ENCODE data around the gene S100A6. TPM values are rescaled to one million over a fixed set of nuclear protein-coding genes. Genes with fewer than 3 reads are reported as not detected.

Gene S100A6
- total RNA-seq, 2 donors from 2014 or later = 90.9 to 106 TPM

DNA sequence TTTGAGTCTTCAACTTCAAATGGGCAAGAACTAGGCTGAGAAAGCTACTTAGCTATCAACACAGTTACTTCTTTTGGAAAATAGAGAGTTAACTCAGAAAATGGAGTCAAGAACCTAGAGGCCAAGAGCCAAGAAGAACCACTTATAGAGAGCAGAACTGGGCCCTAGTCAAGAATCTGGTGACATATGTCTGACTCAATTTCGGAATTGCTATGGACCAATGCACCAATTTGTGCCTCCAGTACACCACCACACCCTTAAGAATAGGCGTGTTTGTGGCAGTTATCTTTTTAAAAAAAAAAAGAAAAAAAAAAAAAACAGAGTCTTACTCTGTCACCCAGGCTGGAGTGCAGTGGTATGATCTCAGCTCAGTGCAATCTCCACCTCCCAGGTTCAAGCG, 22.1 kb upstream of the S100A6 start:
- no peak for DNase-seq (ENCODE audit: low spot score)
- H3K27me3 Mint-ChIP-seq = no peaks in the 10 kb centered on the region

DNA sequence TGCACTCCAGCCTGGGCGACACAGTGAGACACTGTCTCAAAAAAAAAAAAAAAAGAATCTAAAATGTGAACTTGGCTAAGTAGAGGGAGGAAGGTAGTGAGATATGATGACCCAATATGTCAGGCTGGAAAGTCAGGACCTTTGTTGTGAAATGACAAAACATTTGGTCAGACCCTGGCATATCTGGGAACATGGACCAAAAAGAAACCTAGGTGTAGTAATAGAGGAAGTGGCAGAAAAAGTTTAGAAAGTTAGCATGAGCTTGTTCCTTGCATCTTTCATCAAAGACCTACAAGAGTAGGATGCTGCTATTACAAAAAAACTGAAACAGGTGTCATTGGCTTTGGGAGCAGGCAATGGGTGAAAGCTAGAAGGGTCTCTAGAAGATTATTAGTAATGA, 20.6 kb upstream of the S100A6 start:
- ATAC-seq (no peak), DNase-seq (ENCODE audit: low spot score) (no peak)
- Mint-ChIP-seq H3K4me1 (ENCODE audit: low read depth in 2 of 2) (peaks cover 0 to 4% of the 10 kb centered on the region in 2 donors), H3K4me3 (no peak overlapping the region), H3K27me3 (no peaks in the 10 kb centered on the region), H3K9me3 (no peaks in the 10 kb centered on the region), H3K36me3 (no peaks in the 10 kb centered on the region), H3K27ac (no peak overlapping the region)

More for the DNA sequence above, 22.1 kb upstream of the S100A6 start:
- Mint-ChIP-seq H3K27ac (no peak overlapping the region), H3K36me3 (no peaks in the 10 kb centered on the region), H3K4me3 (no peak overlapping the region), H3K9me3 (no peaks in the 10 kb centered on the region), H3K4me1 (ENCODE audit: low read depth in 2 of 2) (peaks cover 0 to 4% of the 10 kb centered on the region in 2 donors)
- no peak for ATAC-seq

DNA sequence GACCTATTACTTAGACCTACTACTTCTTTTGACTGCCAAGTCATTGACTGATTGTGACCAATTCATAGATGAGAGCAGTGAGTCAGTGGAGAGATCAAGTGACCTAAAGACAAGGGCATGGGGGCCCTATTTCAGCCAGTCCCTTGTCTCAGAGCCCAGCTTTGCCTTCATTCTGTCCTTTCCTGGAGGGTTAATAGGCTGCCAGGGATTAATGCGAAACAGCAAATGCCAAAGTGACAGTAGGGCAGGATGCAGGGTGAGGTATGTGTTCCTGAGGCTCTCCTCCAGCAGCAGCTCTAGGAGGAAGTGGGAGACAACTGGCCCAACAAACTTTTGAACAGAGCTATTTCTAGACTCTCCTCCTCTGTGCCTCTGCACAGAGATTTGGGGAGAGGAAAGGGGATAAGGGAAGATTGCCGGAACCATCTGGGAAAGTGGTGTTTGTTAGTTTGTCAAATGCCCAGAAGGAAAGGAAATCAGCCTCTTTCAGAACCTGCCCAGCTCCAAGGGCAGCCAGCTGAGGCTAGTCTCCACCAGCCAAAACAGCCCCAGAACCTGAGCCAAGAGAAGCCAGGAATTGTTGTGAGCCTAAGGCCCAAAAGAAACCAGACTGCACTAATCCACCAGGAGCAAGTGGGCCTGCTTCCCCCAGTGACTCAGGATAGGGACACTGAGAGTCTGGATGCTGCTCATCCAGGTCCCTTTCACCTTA, 18.2 kb upstream of the S100A6 start:
- H3K36me3 Mint-ChIP-seq = no peaks in the 10 kb centered on the region
- no peaks in the 10 kb centered on the region for H3K9me3 Mint-ChIP-seq
- H3K27me3 Mint-ChIP-seq = peaks cover 0 to 3% of the 10 kb centered on the region in 2 donors
- DNase-seq (ENCODE audit: low spot score) (no peak), ATAC-seq (no peak)
- peaks cover 0 to 7% of the 10 kb centered on the region in 2 donors for H3K4me1 Mint-ChIP-seq (ENCODE audit: low read depth in 2 of 2)
- H3K4me3 Mint-ChIP-seq = no peak overlapping the region
- peak overlapping the region in 1 of 2 donors; percentile 60 for H3K27ac Mint-ChIP-seq

DNA sequence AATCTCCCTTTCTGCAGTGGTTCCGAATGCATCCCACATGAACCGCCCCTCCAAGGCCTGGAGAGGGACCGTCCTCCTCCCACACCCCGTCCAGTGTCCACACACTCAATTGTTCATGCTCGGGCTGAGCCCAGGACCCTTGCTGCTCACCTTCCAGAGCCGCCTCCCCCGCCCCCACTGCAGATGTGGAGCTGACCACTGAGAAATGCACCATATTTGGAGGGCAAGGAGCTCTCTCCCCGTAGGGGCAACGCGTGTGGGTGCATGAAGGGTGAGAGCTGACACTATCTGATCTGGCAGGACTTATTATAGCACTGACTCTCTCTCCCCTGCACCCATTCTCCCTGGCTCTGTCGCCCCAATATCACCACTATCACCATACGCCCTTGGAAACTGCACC, 17.3 kb upstream of the S100A6 start:
- peaks cover 0 to 7% of the 10 kb centered on the region in 2 donors for H3K4me1 Mint-ChIP-seq (ENCODE audit: low read depth in 2 of 2)
- no peaks in the 10 kb centered on the region for H3K36me3 Mint-ChIP-seq
- H3K4me3 Mint-ChIP-seq = no peak overlapping the region
- ATAC-seq (no peak), DNase-seq (ENCODE audit: low spot score) (no peak)
- no peaks in the 10 kb centered on the region for H3K9me3 Mint-ChIP-seq
- peak overlapping the region in 1 of 2 donors; percentile 60 for H3K27ac Mint-ChIP-seq
- H3K27me3 Mint-ChIP-seq = peaks cover 0 to 3% of the 10 kb centered on the region in 2 donors

DNA sequence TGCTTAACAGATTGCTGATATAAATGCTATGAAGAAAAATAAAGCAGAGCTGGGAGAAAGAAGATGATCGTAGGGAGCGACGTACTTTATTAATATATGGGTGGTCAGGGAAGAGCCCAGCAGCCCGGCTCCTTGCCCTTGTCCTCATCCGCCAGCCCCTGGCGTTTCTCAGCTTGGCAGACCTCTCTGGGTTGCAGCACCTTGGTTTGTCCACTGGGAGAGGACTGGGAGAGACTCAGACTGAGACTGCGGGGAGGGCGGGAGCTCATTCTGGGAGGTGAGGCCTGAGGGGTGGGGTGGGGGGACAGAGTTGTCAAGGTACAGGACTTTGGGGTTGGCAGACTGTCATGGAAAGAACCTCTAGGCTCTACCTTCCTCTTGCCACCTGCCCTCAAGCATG, 16.5 kb upstream of the S100A6 start:
- DNase-seq (ENCODE audit: low spot score) (no peak), ATAC-seq (no peak)
- peaks cover 0 to 7% of the 10 kb centered on the region in 2 donors for H3K4me1 Mint-ChIP-seq (ENCODE audit: low read depth in 2 of 2)
- H3K9me3 Mint-ChIP-seq = no peaks in the 10 kb centered on the region
- H3K27me3 Mint-ChIP-seq = peaks cover 0 to 3% of the 10 kb centered on the region in 2 donors
- H3K36me3 Mint-ChIP-seq = no peaks in the 10 kb centered on the region
- no peak overlapping the region for H3K4me3 Mint-ChIP-seq
- H3K27ac Mint-ChIP-seq = no peak overlapping the region

DNA sequence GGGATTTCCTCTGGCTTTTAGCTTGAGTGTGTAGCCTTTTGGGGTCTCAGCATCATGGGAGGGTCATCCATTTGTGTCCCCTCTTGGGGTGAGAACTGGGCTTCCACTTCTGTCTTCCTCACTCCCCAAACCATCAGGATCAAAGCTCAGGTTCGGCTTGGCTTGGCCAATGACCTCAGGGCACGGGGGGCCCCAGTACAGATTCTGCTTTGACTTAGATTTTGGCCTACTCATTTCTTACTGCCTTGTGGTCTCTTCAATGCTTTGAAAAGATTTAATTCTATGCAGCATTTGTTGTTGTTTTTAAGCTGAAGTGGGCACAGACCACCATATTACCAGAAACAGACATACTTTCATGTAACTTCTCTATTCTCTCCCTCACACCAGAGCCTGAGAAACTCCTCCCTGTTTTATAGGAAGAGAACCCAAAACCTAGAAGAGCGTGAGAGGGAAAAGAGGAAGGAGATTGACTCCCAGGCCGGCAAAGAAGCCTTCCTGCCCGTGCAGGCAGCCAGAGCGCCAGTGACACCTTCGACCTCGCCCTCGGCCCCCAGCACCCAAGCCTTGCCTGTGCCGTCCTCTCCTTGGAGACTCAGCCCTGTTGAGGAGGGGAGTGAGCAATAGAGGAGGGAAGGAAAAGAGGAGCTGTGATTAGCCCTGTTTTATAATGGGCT, 15.2 kb upstream of the S100A6 start:
- Mint-ChIP-seq H3K9me3 (no peaks in the 10 kb centered on the region), H3K4me1 (ENCODE audit: low read depth in 2 of 2) (peaks cover 7 to 13% of the 10 kb centered on the region in 2 donors), H3K27me3 (peaks cover 0 to 3% of the 10 kb centered on the region in 2 donors), H3K4me3 (no peak overlapping the region), H3K36me3 (no peaks in the 10 kb centered on the region), H3K27ac (peak overlapping the region in 1 of 2 donors; percentile 35)
- ATAC-seq (no peak), DNase-seq (ENCODE audit: low spot score) (no peak)

DNA sequence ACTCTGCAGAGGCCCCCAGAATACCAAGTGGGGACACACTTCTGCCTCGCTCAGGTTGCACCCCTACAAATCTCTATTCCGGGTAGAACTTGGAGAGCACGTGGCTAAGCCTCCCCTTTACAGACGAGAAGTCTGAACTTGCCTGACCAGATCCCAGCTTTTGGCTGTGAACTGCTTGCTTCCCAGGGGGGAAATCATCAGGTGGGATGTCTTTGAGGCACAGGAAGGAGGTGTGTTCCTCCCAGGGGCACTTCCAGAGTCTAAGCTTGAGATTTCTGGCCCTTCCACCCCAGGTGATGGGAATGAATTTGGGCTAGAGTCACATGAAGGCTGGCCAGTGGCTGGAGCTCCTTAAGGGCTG, 14.6 kb upstream of the S100A6 start:
- DNase-seq (ENCODE audit: low spot score) (no peak), ATAC-seq (no peak)
- H3K4me1 Mint-ChIP-seq (ENCODE audit: low read depth in 2 of 2) = peaks cover 13 to 18% of the 10 kb centered on the region in 2 donors
- no peaks in the 10 kb centered on the region for H3K36me3 Mint-ChIP-seq
- H3K4me3 Mint-ChIP-seq = no peak overlapping the region
- H3K27me3 Mint-ChIP-seq = peaks cover 0 to 3% of the 10 kb centered on the region in 2 donors
- no peak overlapping the region for H3K27ac Mint-ChIP-seq
- H3K9me3 Mint-ChIP-seq = no peaks in the 10 kb centered on the region

DNA sequence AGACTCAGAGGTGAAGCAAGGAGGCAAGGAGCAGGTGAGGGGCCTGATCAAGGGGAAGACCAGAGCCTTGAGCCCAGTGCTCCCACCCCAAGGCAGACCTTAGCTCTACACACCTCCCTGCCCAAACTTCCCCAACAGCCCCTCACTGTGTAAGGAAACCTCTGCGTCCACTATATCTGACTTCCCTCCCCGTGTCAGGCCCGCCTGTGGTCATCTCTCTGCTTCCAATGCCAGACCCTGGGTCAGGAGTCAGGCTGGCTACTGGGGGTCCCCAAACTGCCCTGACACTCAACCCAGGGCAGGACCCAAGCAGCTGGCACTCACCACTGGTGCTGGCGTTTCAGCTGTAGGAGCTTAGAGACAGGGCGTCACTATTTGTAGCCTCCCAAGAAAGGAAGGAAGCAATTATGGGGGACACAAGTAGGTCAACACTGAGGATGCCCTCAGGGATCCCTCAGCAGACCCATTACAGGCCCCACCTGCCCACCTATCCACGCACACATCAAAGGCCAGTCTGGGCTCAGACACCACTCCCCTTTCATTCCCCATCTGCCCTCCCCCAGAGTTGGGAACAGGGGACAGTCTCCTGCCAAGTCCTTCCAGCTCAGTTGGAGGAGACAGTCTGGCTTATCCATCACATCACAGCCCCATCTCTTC, 14.1 kb upstream of the S100A6 start:
- Mint-ChIP-seq H3K27me3 (peaks cover 0 to 3% of the 10 kb centered on the region in 2 donors), H3K36me3 (no peaks in the 10 kb centered on the region), H3K27ac (no peak overlapping the region), H3K4me3 (no peak overlapping the region), H3K9me3 (no peaks in the 10 kb centered on the region), H3K4me1 (ENCODE audit: low read depth in 2 of 2) (peaks cover 18 to 23% of the 10 kb centered on the region in 2 donors)
- DNase-seq (ENCODE audit: low spot score) (no peak), ATAC-seq (no peak)

DNA sequence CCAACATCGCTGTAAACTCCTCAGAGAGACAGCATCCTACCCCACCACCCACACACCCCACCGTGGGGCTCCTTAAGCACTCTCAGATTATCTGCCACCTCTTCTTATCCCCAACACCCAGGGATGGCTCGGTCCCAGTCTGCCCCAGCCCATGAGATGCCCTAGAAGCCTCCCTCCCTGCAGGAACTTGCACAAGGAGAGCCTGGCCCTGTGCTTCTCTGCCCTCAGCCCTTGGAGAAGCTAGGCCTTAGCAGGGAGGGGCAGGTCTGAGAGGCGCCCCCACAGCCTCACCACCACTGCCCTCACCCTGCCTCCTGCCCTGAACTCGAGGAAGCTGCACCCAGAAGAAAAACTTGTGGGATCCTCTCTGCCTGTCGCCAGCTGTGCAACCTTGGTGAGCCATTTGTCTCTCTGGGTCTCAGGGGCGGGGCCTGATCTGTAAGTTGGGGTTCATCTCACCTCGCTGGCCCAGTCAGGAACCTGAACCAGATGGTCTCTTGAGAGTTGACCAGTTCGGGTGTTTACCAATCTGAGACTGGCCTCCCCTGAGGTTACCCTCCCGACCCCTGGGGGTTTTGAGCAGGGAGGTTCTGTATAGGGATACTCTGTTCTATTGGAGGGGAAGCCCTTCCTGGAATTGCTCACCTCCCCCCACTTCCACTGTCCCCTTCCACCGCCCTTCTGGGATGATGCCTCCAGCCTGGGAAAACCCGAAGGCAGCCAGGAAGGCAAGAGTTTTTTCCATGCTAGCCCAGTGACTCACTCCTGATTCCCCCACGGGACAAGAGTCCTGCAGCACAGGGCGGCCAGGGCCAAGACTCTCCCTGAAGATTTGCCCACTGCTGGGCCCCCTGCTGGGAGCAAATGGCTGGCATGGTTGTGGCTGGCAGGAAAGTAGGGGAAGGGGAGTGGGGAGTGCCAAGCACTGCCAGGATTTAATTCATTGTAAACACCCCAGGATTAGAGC, 13.2 kb upstream of the S100A6 start, which contains the start of gene S100A3:
Gene S100A3, minus strand, starts transcription at position 537 of the 967 bp plus-strand sequence. CDS start 773 bp downstream, outside the sequence.
- H3K27me3 Mint-ChIP-seq = peaks cover 0 to 3% of the 10 kb centered on the region in 2 donors
- peak within 1 kb of the TSS in 1 of 2 donors; percentile 56 for H3K27ac Mint-ChIP-seq
- peaks cover 25 to 32% of the 10 kb centered on the region in 2 donors for H3K4me1 Mint-ChIP-seq (ENCODE audit: low read depth in 2 of 2)
- H3K4me3 Mint-ChIP-seq = no peak within 1 kb of the TSS
- H3K9me3 Mint-ChIP-seq = no peaks in the 10 kb centered on the region
- H3K36me3 Mint-ChIP-seq = no peaks in the 10 kb centered on the region
- no peak for ATAC-seq
- DNase-seq (ENCODE audit: low spot score) = no peak

DNA sequence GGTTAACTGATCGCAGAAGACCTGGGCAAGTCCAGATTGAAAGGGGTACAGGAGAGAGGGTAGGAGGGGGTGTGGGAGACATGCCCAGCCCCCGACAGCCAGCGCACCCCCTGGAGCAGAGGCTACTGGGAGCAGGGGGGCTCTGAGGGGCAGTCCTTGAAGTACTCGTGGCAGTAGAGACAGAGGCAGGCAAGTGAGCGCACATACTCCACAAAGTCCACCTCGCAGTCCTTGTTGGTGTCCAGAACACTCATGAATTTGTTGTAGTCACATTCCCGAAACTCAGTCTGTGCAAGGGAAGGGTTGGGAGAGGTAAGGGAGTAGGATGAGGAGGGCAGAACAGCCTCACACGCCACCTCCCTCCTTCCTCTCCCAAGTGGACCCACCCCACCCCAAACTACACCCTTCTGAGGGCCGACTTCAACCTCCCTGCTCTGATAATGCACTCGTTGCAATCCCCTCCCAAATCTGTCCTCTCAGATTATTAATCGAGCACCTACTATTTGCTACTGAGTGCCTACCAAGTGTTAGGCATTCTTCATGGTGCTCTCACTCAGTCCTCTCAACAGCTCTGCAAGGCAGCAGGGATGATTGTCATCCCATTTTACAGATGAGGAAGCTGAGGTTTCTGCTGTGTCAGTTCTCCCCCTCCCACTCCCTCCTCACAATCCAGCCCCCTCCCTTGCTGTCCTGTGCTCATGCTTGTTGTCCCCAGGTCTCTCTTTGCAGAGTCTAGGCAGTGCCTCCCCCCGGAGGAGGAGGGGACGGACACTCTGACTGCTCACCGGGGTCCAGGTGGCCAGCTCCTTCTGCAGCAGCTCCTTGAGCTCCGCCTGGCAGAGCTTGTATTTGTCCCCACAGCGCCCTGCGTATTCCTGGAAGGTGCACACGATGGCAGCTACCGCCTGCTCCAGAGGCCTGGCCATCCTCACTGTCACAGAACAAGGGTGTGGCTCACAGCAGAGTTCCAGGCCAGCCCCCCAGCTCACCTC, 12.1 kb upstream of the S100A6 start:
- no peak for ATAC-seq
- Mint-ChIP-seq H3K36me3 (no peaks in the 10 kb centered on the region), H3K4me3 (no peak overlapping the region), H3K27ac (peak overlapping the region in 1 of 2 donors; percentile 56), H3K4me1 (ENCODE audit: low read depth in 2 of 2) (peaks cover 32 to 37% of the 10 kb centered on the region in 2 donors), H3K9me3 (no peaks in the 10 kb centered on the region), H3K27me3 (peaks cover 0 to 3% of the 10 kb centered on the region in 2 donors)
- DNase-seq (ENCODE audit: low spot score) = no peak

DNA sequence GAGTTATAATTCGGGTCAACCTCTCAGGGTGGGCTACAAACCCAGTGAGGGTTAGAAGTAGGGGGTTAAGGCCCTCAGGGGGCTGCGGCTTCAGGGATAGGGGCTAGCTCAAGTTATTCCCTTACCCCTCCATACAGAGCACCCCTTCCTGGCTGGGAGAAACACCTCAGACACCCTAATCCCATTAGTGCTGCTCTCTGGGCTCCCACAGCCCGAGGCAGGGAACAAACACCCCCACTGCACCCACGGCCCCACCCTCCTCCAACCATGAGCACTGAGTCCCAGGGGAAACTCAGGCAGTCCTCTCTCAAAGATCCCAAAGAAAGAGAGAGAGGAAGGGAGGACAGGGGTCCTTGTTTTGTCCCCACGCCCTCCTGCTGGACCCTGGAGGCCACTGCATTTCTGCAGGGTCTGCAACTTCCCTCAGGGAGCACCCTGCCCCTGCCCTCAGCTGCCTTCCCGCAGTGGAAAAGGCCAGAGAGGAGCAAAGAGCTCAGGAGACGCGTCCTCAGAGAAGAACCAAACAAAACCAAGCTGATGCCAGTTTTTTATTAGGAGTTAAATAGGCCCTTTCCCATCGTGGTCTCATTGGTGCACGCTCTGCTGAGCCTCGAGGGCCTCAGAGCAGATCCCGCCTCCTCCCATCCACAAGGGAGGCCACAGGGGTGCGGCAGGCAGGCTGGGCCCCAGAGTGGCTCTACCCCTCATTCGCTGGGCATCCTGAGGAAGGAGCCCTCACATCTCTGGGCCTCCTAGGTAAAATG, 11.2 kb upstream of the S100A6 start:
- Mint-ChIP-seq H3K36me3 (no peaks in the 10 kb centered on the region), H3K9me3 (no peaks in the 10 kb centered on the region), H3K27ac (peak overlapping the region; percentile 94 to 96), H3K4me3 (peak overlapping the region; percentile 34), H3K27me3 (peaks cover 0 to 3% of the 10 kb centered on the region in 2 donors), H3K4me1 (ENCODE audit: low read depth in 2 of 2) (peaks cover 38 to 42% of the 10 kb centered on the region in 2 donors)
- ATAC-seq (no peak), DNase-seq (ENCODE audit: low spot score) (no peak)

DNA sequence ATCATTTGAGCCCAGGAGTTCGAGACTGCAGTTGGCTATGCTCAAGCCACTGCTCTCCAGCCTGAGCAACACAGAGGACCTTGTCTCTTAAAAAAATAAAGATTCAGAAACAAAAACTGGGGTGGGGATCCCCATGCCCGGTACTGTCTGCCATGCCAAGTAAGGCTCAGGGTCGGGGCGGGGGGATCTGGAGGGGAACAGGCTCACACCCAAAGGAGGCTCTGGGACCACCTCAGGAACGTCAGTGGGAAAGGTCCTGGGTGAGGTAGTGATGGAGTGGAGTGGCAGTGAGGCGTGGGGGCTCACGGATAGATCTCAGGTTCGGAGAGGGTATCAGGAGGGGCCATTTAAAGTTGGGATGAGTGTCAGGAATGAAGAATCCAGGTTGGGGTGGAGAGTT, 10.6 kb upstream of the S100A6 start:
- Mint-ChIP-seq H3K27ac (peak overlapping the region; percentile 94 to 96), H3K4me1 (ENCODE audit: low read depth in 2 of 2) (peaks cover 44 to 47% of the 10 kb centered on the region in 2 donors), H3K27me3 (peaks cover 0 to 3% of the 10 kb centered on the region in 2 donors), H3K4me3 (peak overlapping the region; percentile 34), H3K36me3 (no peaks in the 10 kb centered on the region), H3K9me3 (no peaks in the 10 kb centered on the region)
- DNase-seq (ENCODE audit: low spot score) (no peak), ATAC-seq (no peak)

Data from natural killer cell treated with Interleukin-12 subunit alpha and Interleukin-12 subunit beta and Interleukin-15 and Interleukin-18, amount 100 ng/mL, for 72 hours (primary cell).